Endodermal cell (in vitro differentiated cells): ENCODE measurements around the gene FZD10. TPM values are rescaled to one million over a fixed set of nuclear protein-coding genes. Genes with fewer than 3 reads are reported as not detected.

ENCODE experiments used
- DNase-seq: peaks from one replicate; pipeline ENCODE4 v3.0.0-alpha.2; 2017
- H3K27ac ChIP-seq: 2 replicates; pipeline ENCODE4 v1.5.1; 2013; ENCODE audit warnings: mild to moderate bottlenecking, low read depth, low read length, moderate library complexity
- H3K27me3 ChIP-seq: 2 replicates; pipeline ENCODE4 v1.6.1; 2013; ENCODE audit warnings: mild to moderate bottlenecking, low read length, moderate library complexity; ENCODE audit not compliant: insufficient read depth, control insufficient read depth, poor library complexity, severe bottlenecking
- H3K36me3 ChIP-seq: 2 replicates; pipeline ENCODE4 v1.7.0; 2013; ENCODE audit warnings: mild to moderate bottlenecking, low read length, moderate library complexity; ENCODE audit not compliant: control insufficient read depth, insufficient read depth
- H3K4me1 ChIP-seq: one replicate; pipeline ENCODE4 v1.7.0; 2013; ENCODE audit warnings: low read length; ENCODE audit not compliant: control insufficient read depth, insufficient read depth
- H3K4me3 ChIP-seq: 2 replicates; pipeline ENCODE4 v1.5.1; 2013; ENCODE audit warnings: mild to moderate bottlenecking, low read length, moderate library complexity
- H3K9ac ChIP-seq: 2 replicates; pipeline ENCODE4 v1.6.1; 2013; ENCODE audit warnings: mild to moderate bottlenecking, low read length, moderate library complexity; ENCODE audit not compliant: poor library complexity, severe bottlenecking; ENCODE audit errors: extremely low read depth
- H3K9me3 ChIP-seq: 2 replicates; pipeline ENCODE4 v1.6.1; 2013; ENCODE audit warnings: mild to moderate bottlenecking, low read length, moderate library complexity; ENCODE audit not compliant: control insufficient read depth
- H3K27ac Mint-ChIP-seq: 2 replicates; pipeline ENCODE4 v1.8.0; 2020; ENCODE audit warnings: mixed read lengths
- H3K27me3 Mint-ChIP-seq: 2 replicates; pipeline ENCODE4 v1.8.0; 2021; ENCODE audit warnings: mild to moderate bottlenecking, mixed read lengths; ENCODE audit not compliant: insufficient read depth
- H3K36me3 Mint-ChIP-seq: 2 replicates; pipeline ENCODE4 v1.8.0; 2020; ENCODE audit warnings: low read depth, mixed read lengths
- H3K4me1 Mint-ChIP-seq: 2 replicates; pipeline ENCODE4 v1.8.0; 2020; ENCODE audit warnings: mixed read lengths
- H3K4me3 Mint-ChIP-seq: 2 replicates; pipeline ENCODE4 v1.8.0; 2020; ENCODE audit warnings: mild to moderate bottlenecking, moderate library complexity, mixed read lengths
- H3K9me3 Mint-ChIP-seq: 2 replicates; pipeline ENCODE4 v1.8.0; 2020; ENCODE audit warnings: mild to moderate bottlenecking, mixed read lengths
- CTCF ChIP-seq: fragments of 200-600 bp; sonication (generic); conservative IDR thresholded peaks from 2 replicates; pipeline ENCODE4 v1.5.0; 2021; ENCODE audit warnings: antibody characterized with exemption, mild to moderate bottlenecking
- WGBS, 2 experiments: methylation state at CpG; one replicate each; pipeline versions ENCODE4 v1.1.5 to v1.1.7; 2013; ENCODE audit warnings: missing lambda C conversion rate in 2 of 2, mixed read lengths in 1 of 2; ENCODE audit not compliant: insufficient coverage in 1 of 2, insufficient read length in 1 of 2; 5-methylcytosine and 5-hydroxymethylcytosine counted together
- total RNA-seq, 2 donors: library from RNA; stranded (reverse); fragmentation: NEBNext Ultra II Directional in 1 of 2; extraction: Animal tissue kit (Norgen Biotek cat#: 25700) in 1 of 2; gene quantifications; 2 replicates in 1 of 2; 3 replicates in 1 of 2; pipeline ENCODE4 v1.2.1, GENCODE V29; 2021

FZD10 gene
- total RNA-seq, 2 donors from 2014 or later: 0.18 TPM; not detected in 1

GRCh38 chr12:130137040-130138018 is 24.9 kb upstream of the FZD10 start:
- Mint-ChIP-seq H3K27me3 (peaks cover 97% of the 10 kb centered on the region), H3K27ac (no peak overlapping the region), H3K9me3 (no peaks in the 10 kb centered on the region), H3K4me1 (peaks cover under 1% of the 10 kb centered on the region), H3K4me3 (no peak overlapping the region), H3K36me3 (no peaks in the 10 kb centered on the region)
- 39 to 56% methylated on average over 16 to 26 of the region's 26 CpGs for WGBS, 2 experiments
- Histone ChIP-seq H3K9me3 (no peaks in the 10 kb centered on the region), H3K27ac (no peak overlapping the region), H3K4me3 (no peak overlapping the region), H3K9ac (no peak overlapping the region), H3K27me3 (peaks cover 96% of the 10 kb centered on the region), H3K4me1 (no peaks in the 10 kb centered on the region), H3K36me3 (no peaks in the 10 kb centered on the region)
- DNase-seq: peak; percentile 75
- peak; percentile 12 for TF ChIP-seq CTCF

DNA sequence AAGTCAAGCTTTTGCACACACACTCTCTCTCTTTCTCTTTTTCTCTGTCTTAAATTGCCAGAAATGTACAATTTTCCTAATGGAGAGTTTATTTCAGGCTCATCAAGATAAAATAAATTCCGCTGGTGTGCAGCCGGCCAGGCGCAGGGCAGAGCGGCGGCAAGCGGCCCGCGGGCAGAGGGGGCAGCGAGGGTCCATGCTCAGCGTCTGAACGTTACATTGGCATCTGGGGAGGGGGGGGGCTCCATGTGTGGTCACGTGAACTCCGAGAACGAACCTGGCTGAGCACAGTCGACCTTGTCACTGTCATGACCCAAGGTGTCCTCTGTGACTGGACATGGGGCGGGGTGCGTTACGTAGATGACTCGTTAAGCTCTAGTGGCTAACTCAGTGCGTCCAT is 23.8 kb upstream of the FZD10 start:
- no peaks in the 10 kb centered on the region for H3K36me3 ChIP-seq
- no peaks in the 10 kb centered on the region for H3K36me3 Mint-ChIP-seq
- H3K4me1 Mint-ChIP-seq: peaks cover 3% of the 10 kb centered on the region
- peak; percentile 50 for DNase-seq
- H3K9me3 ChIP-seq: no peaks in the 10 kb centered on the region
- peaks cover 97% of the 10 kb centered on the region for H3K27me3 Mint-ChIP-seq
- H3K4me3 ChIP-seq: no peak overlapping the region
- H3K27ac Mint-ChIP-seq: no peak overlapping the region
- no peak overlapping the region for H3K9ac ChIP-seq
- peaks cover 94% of the 10 kb centered on the region for H3K27me3 ChIP-seq
- H3K9me3 Mint-ChIP-seq: no peaks in the 10 kb centered on the region
- TF ChIP-seq CTCF: no peak
- H3K4me1 ChIP-seq: no peaks in the 10 kb centered on the region
- H3K27ac ChIP-seq: no peak overlapping the region
- WGBS, 2 experiments: 94 to 96% methylated on average over 9 to 20 of the region's 20 CpGs
- no peak overlapping the region for H3K4me3 Mint-ChIP-seq

DNA sequence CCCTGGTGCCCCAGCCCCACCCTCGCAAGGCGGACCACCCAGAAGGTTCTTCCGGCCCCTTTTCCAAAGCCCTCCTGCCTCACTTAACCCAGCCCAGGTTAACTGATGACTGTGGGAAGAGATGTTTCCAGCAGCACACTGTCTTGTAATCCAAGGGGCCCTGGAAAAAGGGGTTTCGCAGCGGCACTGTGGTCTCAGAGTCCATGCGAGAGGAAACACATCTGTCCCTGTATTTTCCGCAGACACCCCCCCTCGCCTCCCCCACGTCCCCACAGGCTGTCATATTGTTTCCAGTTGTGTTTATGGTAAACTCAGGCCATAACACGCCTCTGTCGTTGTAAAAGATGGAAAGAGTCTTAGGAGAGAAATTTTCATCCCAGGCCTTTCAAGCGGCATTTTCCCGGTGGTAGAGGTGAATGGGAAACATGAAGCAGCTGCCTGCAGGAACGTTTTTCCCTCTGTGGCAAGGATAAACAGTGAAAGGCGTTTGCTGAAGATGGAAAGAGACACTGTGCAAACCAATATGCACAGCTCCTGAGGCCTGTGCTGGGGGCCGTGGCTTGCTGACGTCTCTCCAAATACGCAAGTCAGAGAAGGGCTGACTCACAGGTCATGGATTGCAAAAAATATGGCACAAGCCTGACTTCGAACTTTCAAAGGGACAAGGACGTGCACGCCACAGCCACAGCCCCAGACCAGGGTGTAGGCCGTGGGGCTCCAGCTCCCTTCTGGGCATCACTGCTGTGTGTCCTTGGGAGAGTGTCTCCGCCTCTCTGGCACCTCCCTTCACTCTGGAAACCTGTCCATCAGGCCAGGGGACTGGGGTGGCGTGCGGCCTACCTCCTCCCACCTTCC is 22.5 kb upstream of the FZD10 start:
- Mint-ChIP-seq H3K27me3 (peaks cover 97% of the 10 kb centered on the region), H3K4me1 (peaks cover 3% of the 10 kb centered on the region), H3K27ac (no peak overlapping the region), H3K36me3 (no peaks in the 10 kb centered on the region), H3K4me3 (no peak overlapping the region), H3K9me3 (no peaks in the 10 kb centered on the region)
- no peak overlapping the region for H3K27ac ChIP-seq
- H3K36me3 ChIP-seq: no peaks in the 10 kb centered on the region
- TF ChIP-seq CTCF: no peak
- no peak overlapping the region for H3K9ac ChIP-seq
- H3K4me1 ChIP-seq: no peaks in the 10 kb centered on the region
- H3K4me3 ChIP-seq: no peak overlapping the region
- 88 to 92% methylated on average over 16 to 25 of the region's 25 CpGs for WGBS, 2 experiments
- DNase-seq: no peak
- no peaks in the 10 kb centered on the region for H3K9me3 ChIP-seq
- peaks cover 91% of the 10 kb centered on the region for H3K27me3 ChIP-seq
